ENCODE results near the gene AMER2.
"Not testable (repeated sequence)": the region's sequence is repeated elsewhere in the genome, so short reads cannot be mapped to it uniquely, and the experiment has no call there.

Gene AMER2

DNA sequence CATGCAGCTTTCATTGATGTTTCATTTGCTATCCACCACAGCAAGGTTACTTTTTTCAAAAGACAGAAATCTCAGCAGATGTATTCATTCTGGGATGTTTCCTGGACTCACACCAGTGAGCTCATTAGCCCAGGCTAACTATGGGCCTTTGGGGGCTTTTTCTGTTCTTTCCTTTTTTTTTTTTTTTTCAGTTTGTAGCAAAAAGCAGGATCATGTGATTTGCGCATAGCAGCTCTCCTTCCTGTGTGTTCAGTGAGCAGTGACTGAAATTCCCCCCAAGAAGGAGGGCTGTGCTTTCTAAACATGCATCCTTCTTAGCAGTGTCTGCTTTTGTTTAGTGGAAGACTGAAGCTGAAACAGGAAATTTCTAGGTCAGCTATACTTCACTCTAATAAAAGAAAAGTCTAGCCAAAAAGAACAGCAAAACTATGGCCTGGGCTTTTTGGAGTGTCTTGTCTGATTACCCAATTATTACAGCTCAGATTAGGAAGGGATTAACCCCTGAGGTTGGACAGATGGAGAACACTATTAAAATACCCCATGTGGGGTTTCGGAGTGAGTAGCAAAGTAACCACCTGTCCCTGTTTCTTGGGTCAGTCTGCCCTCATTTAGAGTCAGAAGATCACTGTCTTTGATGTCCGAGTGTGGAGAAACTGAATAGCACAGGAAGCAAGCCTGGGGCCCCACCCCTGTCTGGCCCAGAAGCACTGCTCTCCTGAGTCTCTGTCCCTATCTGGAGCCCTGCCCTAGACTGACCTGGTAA lies 8.9 kb upstream of the AMER2 start:
- no peak for DNase-seq

DNA sequence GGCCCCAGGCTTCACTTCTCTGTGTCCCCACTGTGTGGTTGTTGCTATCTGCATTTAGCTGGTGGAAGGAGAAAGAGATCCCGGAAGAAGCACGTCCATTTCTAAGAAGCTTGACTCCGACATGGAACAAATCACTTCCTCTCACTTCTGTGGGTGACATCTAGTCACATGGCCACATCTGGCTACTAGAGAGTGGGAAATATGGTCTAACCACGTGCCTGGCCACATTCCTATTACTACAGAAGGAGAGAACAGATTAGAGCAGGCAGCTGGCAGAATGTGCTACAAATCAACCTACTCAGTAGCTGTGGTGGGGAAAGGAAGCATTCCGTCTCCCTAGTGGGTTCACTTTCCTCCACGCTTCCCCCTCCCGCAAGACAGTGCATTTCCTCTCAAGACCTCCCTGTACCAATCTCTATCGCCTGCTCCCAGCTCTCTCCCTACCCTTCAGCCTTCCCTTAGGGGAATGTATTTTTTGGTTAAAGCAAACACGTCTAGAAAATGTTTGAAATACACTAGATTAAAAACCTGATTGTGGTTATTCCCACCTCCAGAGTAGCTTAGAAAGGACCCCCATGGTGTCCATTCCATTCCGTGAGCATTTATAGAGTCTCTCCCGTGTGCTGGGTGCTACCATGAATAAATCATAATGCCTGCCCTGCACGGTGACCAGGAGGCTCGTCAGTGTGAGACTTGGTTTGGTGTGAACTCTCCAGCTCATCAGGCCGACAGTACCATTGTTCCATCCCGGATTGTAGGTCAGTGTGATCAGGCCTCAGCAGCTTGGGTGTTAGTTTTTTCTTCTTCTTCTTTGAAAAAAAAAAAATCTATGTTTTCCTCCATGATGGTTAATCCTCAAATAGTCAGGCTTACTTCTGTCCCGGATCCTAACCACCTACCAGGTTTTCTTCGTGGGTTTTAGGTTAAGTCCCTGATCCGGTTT lies 8.0 kb upstream of the AMER2 start:
- DNase-seq, result no peak

DNA sequence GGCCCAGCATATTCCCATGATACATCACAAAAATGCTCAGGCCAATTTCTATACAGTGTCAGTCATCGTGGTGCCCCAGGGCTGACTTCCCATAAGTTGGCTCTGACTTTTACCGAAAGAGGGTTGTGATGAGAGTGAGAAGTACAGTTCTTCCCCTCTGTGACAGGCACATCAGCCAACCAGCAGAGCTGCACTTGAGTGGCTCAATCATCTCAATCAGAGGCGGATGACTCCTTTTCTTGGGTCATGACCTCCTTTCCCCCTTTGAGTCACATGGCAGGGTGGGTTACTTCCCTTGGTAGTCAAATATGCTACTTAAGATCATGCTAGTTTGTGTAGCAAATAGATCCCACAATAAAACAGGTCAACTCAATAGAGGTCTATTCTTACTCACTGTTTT lies 6.9 kb upstream of the AMER2 start:
- no peak for DNase-seq

DNA sequence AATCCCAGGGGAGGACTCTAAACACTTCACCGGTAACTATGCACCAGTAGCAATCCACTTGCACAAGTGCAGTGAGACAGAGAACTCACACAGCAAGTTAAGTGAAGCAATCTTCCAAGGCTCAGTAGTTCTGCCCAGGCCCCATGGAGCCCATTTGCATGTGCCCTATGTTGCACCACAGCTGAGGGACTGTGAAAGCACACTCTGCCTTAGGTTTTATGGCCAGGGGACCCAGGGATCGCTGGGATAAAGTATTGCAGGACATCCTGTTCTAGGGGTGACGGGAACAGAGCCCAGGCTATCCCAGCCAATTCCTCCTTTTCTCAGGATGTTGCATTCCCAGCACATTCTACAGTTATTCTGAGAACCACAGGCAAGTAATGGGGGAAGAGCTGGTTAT lies 6.0 kb upstream of the AMER2 start:
- DNase-seq, result no peak

DNA sequence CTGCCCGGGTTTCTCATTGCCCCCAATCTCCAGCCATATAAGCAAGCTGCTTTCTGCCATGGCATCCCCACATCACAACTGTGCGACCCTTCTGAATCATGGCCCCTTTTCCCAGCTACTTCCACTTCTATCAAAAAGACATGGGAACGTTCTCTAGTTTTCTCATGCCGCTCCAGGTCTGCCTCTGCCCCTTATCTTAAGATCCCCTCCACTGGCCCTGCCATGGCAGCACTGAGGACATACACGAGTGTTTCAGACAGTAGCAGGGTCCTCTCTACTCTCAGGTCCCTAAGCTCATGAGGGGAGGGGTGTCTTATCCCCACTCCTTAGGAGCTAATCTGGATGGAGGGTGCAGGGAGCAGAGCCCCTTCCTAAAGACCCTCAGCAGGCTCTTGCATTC lies 5.5 kb upstream of the AMER2 start:
- DNase-seq, result no peak

DNA sequence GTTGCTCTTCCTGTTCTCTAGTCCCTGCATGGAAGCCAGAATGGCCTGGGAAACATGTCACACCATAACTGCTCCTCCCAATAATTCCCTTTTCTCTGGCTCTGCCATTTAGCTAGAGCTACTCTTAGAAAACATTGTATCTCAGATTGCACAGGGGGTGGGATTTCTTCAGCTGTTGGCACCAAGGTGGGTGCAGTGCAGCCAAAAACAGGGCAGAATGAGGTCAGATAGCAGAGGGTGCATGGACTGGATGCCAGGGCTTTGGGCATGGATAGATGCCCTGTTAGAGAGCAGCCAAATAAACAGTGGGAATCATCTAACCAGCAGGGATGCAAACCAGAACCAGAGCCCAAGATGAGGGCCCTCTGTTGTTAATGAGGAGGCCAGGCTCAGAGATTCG lies 4.9 kb upstream of the AMER2 start:
- no peak for DNase-seq

DNA sequence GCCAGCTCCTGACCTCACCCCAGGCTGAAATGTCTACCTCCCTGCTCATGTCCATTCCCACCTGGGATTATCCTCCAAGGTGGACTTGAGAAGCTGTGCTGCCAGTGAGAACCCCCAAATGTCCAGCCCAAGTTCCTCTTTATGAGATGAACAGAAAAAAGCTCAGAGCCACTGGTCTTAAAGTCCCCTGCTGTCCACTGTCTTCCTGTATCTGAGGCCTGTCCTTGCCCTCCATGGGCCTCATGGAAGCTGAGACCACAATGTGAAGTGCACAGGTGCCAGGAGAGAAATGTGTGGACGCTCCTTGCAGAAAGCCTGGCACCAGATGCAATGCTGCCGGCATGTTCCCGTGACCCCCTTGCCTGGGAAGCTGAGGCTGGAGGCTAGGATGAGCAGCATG lies 3.3 kb upstream of the AMER2 start:
- no peak for DNase-seq

DNA sequence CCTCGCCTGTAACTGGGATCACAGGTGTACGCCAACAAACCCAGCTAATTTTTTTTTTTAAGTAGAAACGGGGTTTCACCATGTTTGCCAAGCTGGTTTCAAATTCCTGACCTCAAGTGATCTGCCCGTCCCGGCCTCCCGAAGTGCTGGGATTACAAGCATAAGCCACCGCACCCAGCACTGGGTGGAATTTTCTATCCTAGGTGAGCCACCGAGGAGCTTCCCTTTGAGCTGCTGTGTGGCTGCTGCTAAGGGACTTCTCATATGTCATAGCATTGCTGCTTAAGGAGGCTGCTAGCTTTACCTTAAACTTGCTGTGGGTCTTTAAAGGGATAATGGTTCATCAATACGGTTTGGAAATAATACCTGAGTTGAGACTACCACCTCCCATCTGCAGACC lies 2.9 kb upstream of the AMER2 start:
- no peak for DNase-seq

DNA sequence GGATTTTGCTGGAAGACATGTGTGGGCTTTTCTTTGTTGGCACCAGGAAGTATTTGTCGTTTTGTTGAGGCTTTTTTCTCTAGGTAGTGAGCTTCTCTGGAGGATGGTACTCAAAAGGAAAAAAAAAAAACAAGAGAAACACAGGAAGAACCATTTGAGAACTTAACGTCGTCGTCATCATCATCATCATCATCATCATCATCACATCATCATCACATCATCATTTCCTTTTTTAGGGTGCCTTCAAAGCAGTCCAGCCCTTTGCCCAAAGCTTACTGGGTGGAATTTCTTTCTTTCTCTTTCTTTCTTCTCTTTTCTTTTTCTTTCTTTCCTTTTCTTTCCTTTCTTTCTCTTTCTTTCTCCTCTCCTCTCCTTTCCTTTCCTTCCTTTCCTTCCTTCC lies 2.2 kb upstream of the AMER2 start:
- no peak for DNase-seq

DNA sequence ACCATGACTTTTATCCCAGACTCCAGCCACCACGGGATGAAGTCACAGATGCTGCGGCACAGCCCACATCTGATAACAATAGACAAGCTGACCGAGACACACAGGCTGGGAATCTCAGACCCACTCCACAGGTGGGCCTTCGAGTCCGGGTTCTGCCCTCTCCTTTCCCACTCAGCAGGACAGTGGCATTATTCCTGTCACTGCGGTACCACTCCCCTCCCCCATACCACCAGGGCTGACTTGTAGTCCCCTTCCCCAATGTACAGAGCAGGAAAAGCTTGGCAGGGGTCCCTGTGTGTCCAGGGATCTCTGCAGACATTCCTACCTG lies 179 bp upstream of the AMER2 start:
- DNase-seq, result no peak

DNA sequence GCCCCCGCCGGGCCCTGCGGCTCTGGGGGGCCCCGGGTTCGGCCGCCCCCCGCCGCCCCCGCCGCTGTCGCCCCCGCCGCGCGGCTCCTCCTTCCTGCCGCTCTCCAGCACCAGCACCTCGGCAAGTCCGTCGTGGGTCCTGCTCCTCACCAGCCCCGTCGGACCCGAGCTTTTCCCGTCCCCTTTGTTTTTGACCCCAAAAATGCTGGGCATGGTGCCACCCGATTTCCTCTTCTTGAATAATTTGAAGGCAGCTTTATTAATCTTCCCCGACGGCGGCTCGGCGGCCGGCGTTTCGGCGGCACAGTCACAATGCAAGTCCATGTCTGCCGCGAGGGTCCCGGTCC lies 945 bp downstream of the AMER2 start:
- no peak for DNase-seq

DNA sequence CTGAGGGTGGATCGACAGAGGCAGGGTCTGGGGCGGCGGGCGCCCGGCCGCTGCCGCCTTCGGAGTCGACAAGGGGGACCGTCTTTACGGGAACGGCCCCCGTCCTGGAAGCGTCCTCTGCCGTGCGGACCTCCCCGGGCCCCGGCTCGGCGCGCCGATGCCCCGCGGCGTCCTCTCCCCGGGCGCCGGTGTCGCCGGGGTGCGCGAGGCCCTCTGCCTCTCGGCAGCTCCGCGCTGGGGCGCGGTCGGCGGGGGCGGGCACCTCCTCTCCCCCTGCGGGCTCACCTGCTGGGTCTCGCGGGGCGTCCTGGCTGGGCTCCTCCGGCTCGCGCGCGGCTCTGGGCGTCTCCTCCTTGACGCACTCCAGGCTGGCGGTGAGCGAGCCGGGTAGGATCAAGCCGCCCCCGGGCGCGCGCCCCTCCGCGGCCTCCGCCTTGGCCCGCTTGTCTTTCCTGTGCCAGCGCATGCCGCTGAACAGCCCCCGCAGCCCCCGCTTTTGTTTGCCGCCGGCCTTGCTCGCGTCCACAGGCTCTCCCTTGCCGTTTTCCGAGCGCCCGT lies 1.5 kb downstream of the AMER2 start:
- DNase-seq, result no peak

DNA sequence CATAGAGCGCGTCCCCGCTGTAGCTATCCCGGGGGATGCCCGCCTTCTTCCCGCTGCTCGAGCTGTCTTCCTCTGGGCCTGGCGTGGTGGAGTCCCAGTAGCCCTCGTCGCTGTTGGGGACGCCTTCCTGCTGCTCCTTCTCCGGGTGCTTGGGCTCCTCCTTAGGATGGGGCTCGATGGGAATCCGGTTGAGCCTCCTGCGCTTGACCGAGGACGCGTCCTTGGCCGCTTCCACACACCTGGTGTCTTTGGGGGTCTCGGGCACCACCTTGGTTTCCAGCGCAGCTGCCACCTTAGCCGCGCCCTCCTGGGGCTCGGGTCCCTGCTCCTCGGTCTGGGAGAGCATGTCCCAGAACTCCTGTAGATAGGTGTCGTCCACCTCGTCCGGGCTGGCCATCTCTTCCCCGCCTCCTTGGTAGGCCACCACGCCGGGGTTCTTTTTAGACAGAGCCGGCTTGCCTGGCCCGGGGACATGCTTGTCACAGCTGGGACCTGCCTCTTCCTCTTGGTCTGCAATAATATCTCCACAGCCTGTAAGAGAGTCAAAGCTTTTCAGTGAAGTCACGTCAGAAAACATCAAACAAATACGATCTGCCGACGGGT lies 2.0 kb downstream of the AMER2 start:
- no peak for DNase-seq

DNA sequence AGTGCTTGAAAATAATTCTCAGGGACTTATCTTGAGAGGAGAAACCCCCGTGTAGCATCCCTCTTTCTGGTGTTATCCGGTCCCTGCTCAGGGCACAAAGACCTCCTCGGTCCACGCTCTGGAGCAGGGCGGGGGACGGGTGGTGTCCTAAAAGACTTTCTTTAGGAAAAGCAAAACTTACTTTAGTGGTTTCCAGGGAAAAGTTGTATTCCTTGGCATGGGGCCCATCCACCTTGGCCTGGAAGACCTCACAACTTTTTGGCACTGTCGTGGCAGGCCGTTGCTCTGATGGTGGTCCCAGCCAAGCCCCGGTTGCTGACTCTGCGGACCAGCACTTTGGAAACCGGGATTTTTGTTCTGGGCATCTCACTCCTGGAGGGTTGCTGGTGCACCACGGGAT lies 2.7 kb downstream of the AMER2 start:
- DNase-seq, result no peak

DNA sequence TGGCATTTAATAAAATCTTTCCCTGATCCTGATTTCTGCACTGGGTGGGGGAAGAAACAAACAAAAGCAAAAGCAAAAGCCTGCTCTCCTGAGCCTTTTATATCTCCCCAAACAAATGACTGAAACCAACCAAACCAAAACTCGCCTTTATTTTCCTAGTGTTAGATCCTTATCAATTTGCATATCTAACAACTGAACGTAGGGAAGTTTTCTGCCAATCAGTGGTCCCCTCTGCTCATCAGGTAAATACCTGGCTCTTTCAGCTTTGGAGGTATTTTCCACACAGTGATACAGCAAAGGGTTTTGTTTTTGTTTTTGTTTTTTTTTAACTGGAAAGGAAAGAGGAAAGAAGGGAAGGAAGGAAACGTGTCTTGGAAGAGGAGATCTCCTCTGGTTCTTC lies 3.3 kb downstream of the AMER2 start:
- DNase-seq, result no peak

DNA sequence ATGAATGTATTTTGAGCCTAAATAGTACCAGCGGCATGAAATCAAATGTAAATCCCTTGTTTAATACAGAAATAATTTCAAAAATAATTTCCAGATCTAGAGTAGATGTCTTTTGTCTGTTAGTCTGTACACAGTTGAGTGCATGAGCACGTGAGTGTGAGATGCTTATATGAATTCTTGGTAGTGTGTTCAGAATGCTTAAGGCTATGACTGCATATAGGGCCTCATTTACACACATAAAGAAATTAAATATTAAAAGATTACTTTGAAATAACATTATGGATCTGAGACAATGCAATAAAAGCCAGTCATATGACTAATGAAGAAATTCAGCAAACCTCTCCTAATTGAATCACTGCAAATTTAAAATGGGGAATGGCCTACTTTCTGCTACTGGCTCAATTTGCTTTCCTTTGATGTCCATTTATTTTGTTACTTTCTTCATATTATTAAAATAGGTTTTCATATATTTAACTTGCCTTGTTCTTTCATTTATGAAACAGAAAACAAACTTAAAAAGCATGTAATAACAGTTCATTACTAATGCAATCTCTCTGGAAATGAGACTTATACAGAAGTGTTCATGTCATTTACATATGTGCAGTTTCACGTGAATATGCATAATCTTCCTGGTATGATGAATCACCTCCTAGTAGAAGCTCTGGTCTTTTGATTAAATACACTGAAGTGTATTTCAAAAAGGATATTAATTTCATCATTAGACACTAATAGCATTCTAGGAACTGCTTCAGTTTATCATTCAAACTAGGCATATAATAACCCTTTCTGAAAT lies 4.5 kb downstream of the AMER2 start:
- no peak for DNase-seq

DNA sequence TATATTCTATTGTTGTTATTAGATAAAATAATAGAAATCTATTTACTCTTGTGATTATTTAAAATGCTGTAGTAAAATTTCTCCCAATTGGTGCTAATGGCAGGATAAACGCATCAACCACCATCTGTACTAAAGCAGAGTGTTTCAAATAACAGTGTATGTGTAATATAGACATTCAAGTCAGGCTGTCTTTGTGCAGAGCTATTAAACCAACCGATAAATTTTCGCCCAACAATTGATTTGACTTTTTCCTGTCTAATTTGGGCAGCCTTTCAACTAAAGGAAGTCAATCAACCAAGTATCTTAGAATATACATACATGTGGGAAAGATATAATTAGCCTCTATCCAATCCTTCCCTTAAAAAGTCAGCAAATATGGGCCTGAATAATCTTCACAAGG lies 5.8 kb downstream of the AMER2 start:
- no peak for DNase-seq

DNA sequence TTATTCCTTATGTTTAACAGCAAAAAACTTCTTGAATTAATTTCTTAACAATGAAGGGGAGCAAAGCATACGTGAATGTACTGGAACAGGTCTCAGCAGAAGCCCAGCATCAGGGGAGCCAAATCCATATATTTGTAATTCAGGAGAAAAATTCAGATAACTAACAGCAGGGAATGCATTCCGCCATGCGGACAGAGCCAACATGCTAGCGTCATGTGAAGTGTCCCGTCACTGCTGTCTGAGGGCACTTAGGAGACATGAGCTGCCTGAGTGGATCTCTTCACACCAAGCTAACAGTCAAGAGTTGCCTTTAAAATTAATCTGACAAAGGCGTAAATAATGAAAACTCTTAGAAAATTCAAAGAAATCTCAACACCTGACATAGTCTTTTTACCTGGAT lies 6.4 kb downstream of the AMER2 start:
- DNase-seq, result no peak

DNA sequence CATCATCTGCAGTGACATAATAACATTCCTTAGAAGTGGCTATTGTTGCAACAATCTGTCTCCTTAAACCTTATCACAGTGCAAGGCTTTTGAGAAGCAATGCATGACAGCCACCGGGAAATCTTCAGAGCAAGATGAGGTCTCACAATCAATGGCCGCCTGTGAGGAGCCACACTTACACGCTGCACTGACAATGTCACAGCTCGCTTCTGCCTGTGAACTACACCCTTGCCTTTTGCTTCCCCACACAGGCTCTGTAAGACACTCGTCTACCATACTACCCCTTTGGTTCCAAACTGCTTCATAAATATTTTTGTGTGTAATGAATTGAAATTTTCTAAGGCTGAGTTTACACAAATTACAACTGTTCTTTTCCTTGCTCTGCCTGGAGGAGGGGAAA lies 6.9 kb downstream of the AMER2 start:
- DNase-seq, result not testable (repeated sequence)

DNA sequence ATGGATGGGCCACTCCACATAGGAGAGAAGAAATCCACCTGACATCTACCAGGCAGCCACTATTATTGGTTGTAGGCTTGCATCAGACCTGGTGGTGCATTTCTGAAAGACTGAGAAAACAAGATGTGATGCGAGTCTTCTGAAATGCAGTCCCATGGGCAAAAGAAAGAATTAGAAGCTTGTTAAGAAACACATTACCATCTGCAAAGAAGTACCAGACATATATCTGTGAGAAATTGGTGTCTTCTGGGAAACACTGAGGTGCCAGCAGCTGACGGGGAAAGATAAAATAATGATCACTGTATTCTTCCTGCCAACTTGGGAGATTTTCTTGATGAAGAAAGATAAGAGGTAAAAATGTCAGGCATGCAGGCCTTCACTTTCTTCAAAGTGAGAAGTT lies 14.4 kb downstream of the AMER2 start:
- no peak for DNase-seq

DNA sequence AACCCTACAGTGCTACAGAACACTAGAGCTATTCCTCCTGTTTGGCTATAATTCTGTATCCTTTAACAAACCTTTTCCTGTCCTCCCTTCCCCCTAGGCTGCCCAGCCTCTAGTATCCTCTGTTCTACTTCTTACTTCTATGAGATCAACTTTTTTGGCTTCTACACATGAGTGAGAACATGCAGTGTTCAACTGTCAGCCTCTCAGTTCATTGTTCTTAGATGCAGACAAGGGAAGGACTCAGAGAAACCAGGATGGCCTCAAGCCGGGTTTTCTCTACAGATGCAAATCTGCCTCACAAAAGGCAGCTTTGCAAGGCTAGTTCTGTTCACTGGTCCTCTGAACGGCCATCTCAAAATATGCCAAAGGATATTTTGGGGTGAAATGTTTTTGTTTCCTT lies 18.4 kb downstream of the AMER2 start:
- DNase-seq, result no peak

DNA sequence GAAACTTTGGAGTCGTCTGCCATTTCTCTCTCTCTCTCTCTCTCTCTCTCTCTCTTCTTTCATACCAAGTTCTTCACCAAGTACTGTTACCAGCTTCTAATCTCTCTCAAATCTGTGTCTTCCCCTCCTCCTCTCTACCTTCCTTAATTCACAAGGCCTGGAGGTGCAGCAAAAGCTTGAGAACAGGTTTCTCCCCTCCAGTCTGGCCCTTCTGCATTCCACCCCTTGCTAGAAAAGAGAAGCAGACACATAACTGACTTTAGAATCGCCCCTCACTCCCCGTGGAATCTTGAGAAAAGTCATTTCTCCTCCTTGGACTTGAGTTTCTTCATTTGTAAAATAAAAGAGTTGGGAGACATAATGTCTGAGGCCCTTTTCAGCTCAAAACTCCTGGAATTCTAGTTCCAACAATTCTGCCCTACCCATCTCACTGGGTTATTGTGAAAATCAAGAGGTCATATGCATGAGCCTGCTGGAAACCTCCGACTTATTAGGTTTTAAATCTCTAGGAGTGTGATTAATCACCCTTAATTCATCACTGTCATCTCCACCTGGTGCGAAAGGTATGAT lies 20.4 kb downstream of the AMER2 start:
- no peak for DNase-seq

DNA sequence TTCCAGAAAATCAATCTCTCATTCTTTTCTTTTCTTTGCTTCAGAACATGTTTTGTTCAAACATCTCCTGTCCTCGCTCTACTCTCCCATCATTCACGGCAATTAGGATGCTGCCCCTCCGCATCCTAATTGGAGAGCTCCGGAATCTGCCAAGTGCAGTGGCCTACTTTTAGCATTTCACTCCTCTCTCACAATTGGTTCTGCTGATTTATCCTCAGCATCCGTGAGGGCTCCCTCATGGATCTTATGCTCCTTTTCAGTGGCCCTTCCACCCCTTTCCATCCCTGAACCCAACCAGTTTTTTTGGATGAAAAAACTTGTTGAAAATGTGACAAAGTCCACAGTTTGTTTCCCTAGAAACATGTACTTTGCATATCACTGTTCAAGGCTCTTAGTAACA lies 22.4 kb downstream of the AMER2 start:
- no peak for DNase-seq
